HG03045 (cell line): ENCODE results near the gene AK5.

Source experiments
- ATAC-seq: cut with Tn5 transposase; IDR thresholded peaks from one replicate; pipeline ENCODE4 v1.9.1; 2021; ENCODE audit warnings: mild to moderate bottlenecking, moderate library complexity; ENCODE audit not compliant: unreplicated experiment

AK5 gene

GRCh38 chr1:77571642-77572041 lies 289.8 kb downstream of the AK5 start:
- no peak for ATAC-seq

- no peak for ATAC-seq
Measured at GRCh38 chr1:77579547-77579946, 297.7 kb downstream of the AK5 start.

- no peak for ATAC-seq
Measured at GRCh38 chr1:77582905-77583304, 301.1 kb downstream of the AK5 start.

- ATAC-seq, result no peak
Measured at GRCh38 chr1:77583483-77583882, 301.7 kb downstream of the AK5 start.

GRCh38 chr1:77584884-77585283 lies 303.1 kb downstream of the AK5 start:
- ATAC-seq, result no peak

- no peak for ATAC-seq
Measured at GRCh38 chr1:77585610-77586314, 303.9 kb downstream of the AK5 start.

- ATAC-seq, result no peak
Measured at GRCh38 chr1:77589231-77589630, 307.4 kb downstream of the AK5 start.

GRCh38 chr1:77590651-77591050 lies 308.8 kb downstream of the AK5 start:
- ATAC-seq, result no peak

- no peak for ATAC-seq
Measured at GRCh38 chr1:77592906-77593305, 311.1 kb downstream of the AK5 start.

- ATAC-seq, result peak; percentile 81
Measured at GRCh38 chr1:77594366-77595112, 312.7 kb downstream of the AK5 start.

- no peak for ATAC-seq
Measured at GRCh38 chr1:77597310-77597709, 315.5 kb downstream of the AK5 start.

GRCh38 chr1:77605246-77606026 lies 323.6 kb downstream of the AK5 start:
- no peak for ATAC-seq

GRCh38 chr1:77608893-77609292 lies 327.1 kb downstream of the AK5 start:
- no peak for ATAC-seq
